A673 (cell line): ENCODE results near the gene TRPC4.

Source experiments
- CTCF ChIP-seq: fragments of 300-800, 200-600 bp; sonication (generic); conservative IDR thresholded peaks from 2 replicates; pipeline ENCODE4 v1.5.1; 2017; ENCODE audit warnings: low read depth, mild to moderate bottlenecking, antibody characterized with exemption, low read length, moderate library complexity, mixed read lengths
- EZH2 ChIP-seq: fragments of 200-600 bp; sonication (generic); IDR thresholded peaks from 2 replicates; pipeline ENCODE4 v1.6.1; 2017; ENCODE audit warnings: borderline replicate concordance, low read depth, mild to moderate bottlenecking, mixed read lengths, antibody characterized with exemption, low read length; ENCODE audit not compliant: poor library complexity, severe bottlenecking

GRCh38 chr13:37657134-37657533, 212.4 kb downstream of the TRPC4 start:
- no peak for TF ChIP-seq CTCF
- TF ChIP-seq EZH2, result no peak
